MM.1S (cell line): ENCODE data around the gene SCRG1.

Experiments
- DNase-seq: peaks from one replicate; pipeline ENCODE4 v3.0.0-alpha.2; 2015
- H2AFZ ChIP-seq: fragments of 300-600 bp; sonication (generic); 2 replicates; pipeline ENCODE4 v1.6.0; 2016; ENCODE audit warnings: antibody characterized with exemption, low read length
- H3F3A ChIP-seq: fragments of 300-600 bp; sonication (generic); 2 replicates; pipeline ENCODE4 v1.6.1; 2016; ENCODE audit warnings: mild to moderate bottlenecking, antibody characterized with exemption, low read length, moderate library complexity, mixed read lengths; ENCODE audit not compliant: insufficient read depth
- H3K27ac ChIP-seq: fragments of 300-600 bp; sonication (generic); 2 replicates; pipeline ENCODE4 v1.5.1; 2016; ENCODE audit warnings: mild to moderate bottlenecking, low read length
- H3K27me3 ChIP-seq: fragments of 300-600 bp; sonication (generic); replicated peaks from 2 replicates; pipeline ENCODE4 v1.6.0; 2016; ENCODE audit warnings: low read length; ENCODE audit not compliant: insufficient read depth
- H3K36me3 ChIP-seq: fragments of 300-600 bp; sonication (generic); replicated peaks from 2 replicates; pipeline ENCODE4 v1.6.1; 2016; ENCODE audit warnings: mild to moderate bottlenecking, low read length, mixed read lengths; ENCODE audit not compliant: insufficient read depth
- H3K4me1 ChIP-seq: fragments of 300-600 bp; sonication (generic); 2 replicates; pipeline ENCODE4 v1.6.1; 2016; ENCODE audit warnings: low read length, mixed read lengths
- H3K4me2 ChIP-seq: fragments of 300-600 bp; sonication (generic); 2 replicates; pipeline ENCODE4 v1.6.0; 2016; ENCODE audit warnings: low read depth, low read length
- H3K4me3 ChIP-seq: fragments of 300-600 bp; sonication (generic); 2 replicates; pipeline ENCODE4 v1.5.1; 2016; ENCODE audit warnings: low read length, mixed read lengths
- H3K79me2 ChIP-seq: fragments of 300-600 bp; sonication (generic); 2 replicates; pipeline ENCODE4 v1.6.1; 2016; ENCODE audit warnings: mixed run types, low read length, mixed read lengths
- H3K9ac ChIP-seq: fragments of 300-600 bp; sonication (generic); 2 replicates; pipeline ENCODE4 v1.6.1; 2016; ENCODE audit warnings: low read length, mixed read lengths
- H3K9me2 ChIP-seq: fragments of 300-600 bp; sonication (generic); replicated peaks from 2 replicates; pipeline ENCODE4 v1.6.1; 2016; ENCODE audit warnings: mild to moderate bottlenecking, low read length, mixed read lengths; ENCODE audit not compliant: insufficient read depth
- H3K9me3 ChIP-seq: fragments of 300-600 bp; sonication (generic); replicated peaks from 2 replicates; pipeline ENCODE4 v1.6.1; 2016; ENCODE audit warnings: mild to moderate bottlenecking, low read length, mixed read lengths; ENCODE audit not compliant: insufficient read depth
- H4K20me1 ChIP-seq: fragments of 300-600 bp; sonication (generic); 2 replicates; pipeline ENCODE4 v1.6.1; 2016; ENCODE audit warnings: mild to moderate bottlenecking, low read length, moderate library complexity, mixed read lengths; ENCODE audit not compliant: insufficient read depth
- EZH2 ChIP-seq: fragments of 300-600 bp; sonication (generic); optimal IDR thresholded peaks from 2 replicates; pipeline ENCODE3; 2017; ENCODE audit warnings: low read depth, mild to moderate bottlenecking, antibody characterized with exemption, low read length, mixed read lengths
- EZH2phosphoT487 ChIP-seq: fragments of 300-600 bp; sonication (generic); IDR thresholded peaks from 2 replicates; pipeline ENCODE4 v1.6.1; 2018; ENCODE audit warnings: antibody characterized with exemption, low read length
- TF ChIP-seq, protein P1 (sequence below): fragments of 300-600 bp; sonication (generic); IDR thresholded peaks from 2 replicates; pipeline ENCODE4 v1.5.1; 2016; ENCODE audit warnings: antibody characterized with exemption, low read length, mixed read lengths

Gene SCRG1

DNA sequence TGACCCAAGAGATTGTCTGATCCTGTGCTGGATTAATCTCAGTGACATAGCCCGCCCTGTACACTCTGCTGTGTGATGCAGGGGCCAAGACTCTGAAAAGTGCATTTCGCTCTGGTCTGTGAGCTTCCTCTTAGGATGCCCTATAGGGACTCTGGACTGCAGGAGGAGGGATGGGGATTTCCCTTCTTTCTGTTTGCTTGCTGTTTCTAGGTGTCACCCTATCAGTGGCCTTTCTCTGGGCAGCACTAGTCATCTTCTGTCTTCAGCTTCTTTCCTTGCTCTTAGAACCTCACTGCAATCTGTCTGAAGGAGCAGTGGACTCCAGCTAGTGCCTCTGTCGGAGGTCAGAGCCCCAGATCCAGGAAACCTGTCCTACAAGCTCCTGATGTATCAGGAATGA lies 34.5 kb upstream of the SCRG1 start:
- Histone ChIP-seq H3K4me2 (no peak overlapping the region), H3K4me1 (peaks cover 11% of the 10 kb centered on the region), H3K9ac (no peak overlapping the region), H3K27ac (no peak overlapping the region), H3K9me2 (no peaks in the 10 kb centered on the region), H2AFZ (no peak overlapping the region), H3F3A (peaks cover 7% of the 10 kb centered on the region; the same call in 1 of the 2 replicates), H3K27me3 (no peaks in the 10 kb centered on the region), H3K9me3 (no peaks in the 10 kb centered on the region), H3K36me3 (no peaks in the 10 kb centered on the region), H3K79me2 (no peaks in the 10 kb centered on the region), H3K4me3 (no peak overlapping the region), H4K20me1 (no peaks in the 10 kb centered on the region)
- no peak for DNase-seq
- TF ChIP-seq EZH2: no peak
- TF ChIP-seq, protein P1, sequence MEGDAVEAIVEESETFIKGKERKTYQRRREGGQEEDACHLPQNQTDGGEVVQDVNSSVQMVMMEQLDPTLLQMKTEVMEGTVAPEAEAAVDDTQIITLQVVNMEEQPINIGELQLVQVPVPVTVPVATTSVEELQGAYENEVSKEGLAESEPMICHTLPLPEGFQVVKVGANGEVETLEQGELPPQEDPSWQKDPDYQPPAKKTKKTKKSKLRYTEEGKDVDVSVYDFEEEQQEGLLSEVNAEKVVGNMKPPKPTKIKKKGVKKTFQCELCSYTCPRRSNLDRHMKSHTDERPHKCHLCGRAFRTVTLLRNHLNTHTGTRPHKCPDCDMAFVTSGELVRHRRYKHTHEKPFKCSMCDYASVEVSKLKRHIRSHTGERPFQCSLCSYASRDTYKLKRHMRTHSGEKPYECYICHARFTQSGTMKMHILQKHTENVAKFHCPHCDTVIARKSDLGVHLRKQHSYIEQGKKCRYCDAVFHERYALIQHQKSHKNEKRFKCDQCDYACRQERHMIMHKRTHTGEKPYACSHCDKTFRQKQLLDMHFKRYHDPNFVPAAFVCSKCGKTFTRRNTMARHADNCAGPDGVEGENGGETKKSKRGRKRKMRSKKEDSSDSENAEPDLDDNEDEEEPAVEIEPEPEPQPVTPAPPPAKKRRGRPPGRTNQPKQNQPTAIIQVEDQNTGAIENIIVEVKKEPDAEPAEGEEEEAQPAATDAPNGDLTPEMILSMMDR: no peak

- H4K20me1 ChIP-seq: no peaks in the 10 kb centered on the region
- H3K9me3 ChIP-seq: no peaks in the 10 kb centered on the region
- no peaks in the 10 kb centered on the region for H3K9me2 ChIP-seq
- H2AFZ ChIP-seq: peak overlapping the region; percentile 18
- H3K27me3 ChIP-seq: no peaks in the 10 kb centered on the region
- H3K79me2 ChIP-seq: no peaks in the 10 kb centered on the region
- peak; percentile 86 for DNase-seq
- H3K9ac ChIP-seq: no peak overlapping the region
- no peak for TF ChIP-seq EZH2phosphoT487
- TF ChIP-seq EZH2: no peak
- TF ChIP-seq, protein P1: no peak
- no peak overlapping the region for H3K4me3 ChIP-seq
- peak overlapping the region; percentile 33; the same call in 1 of the 2 replicates for H3K4me2 ChIP-seq
- H3K27ac ChIP-seq: peak overlapping the region; percentile 39; the same call in 1 of the 2 replicates
- H3K36me3 ChIP-seq: no peaks in the 10 kb centered on the region
- H3K4me1 ChIP-seq: peaks cover 11% of the 10 kb centered on the region
- H3F3A ChIP-seq: peaks cover 7% of the 10 kb centered on the region; the same call in 1 of the 2 replicates
Observed at GRCh38 chr4:173432430-173432829, 33.5 kb upstream of the SCRG1 start.

GRCh38 chr4:173426064-173426463 lies 27.1 kb upstream of the SCRG1 start:
- TF ChIP-seq, protein P1: no peak
- TF ChIP-seq EZH2phosphoT487 (no peak), EZH2 (no peak)
- H3K27ac ChIP-seq: no peak overlapping the region
- no peak overlapping the region for H3K4me2 ChIP-seq

More at GRCh38 chr4:173426064-173426463, 27.1 kb upstream of the SCRG1 start:
- Histone ChIP-seq H3K4me1 (no peaks in the 10 kb centered on the region), H3K4me3 (no peak overlapping the region), H3K9ac (no peak overlapping the region), H3K9me3 (no peaks in the 10 kb centered on the region), H3K79me2 (no peaks in the 10 kb centered on the region), H4K20me1 (no peaks in the 10 kb centered on the region), H3K36me3 (no peaks in the 10 kb centered on the region), H3K27me3 (no peaks in the 10 kb centered on the region), H3K9me2 (no peaks in the 10 kb centered on the region), H2AFZ (no peak overlapping the region), H3F3A (no peaks in the 10 kb centered on the region)
- DNase-seq: no peak
